H1 (cell line): ENCODE measurements around the gene KIF25. TPM values are rescaled to one million over a fixed set of nuclear protein-coding genes. Genes with fewer than 3 reads are reported as not detected.

Experiments used
- CTCF ChIA-PET: fragments of 300-600 bp; sonication (Branson Sonifier 250); formaldehyde crosslinking; loops from one replicate; lab custom pipeline; 2021; ENCODE audit not compliant: partially characterized antibody; lab: Charles Lee
- POLR2A ChIA-PET: fragments of 300-600 bp; sonication (Branson Sonifier 250); formaldehyde crosslinking; loops from one replicate; lab custom pipeline; 2021; ENCODE audit warnings: inconsistent platforms; ENCODE audit not compliant: partially characterized antibody; lab: Charles Lee
- DNase-seq, 2 experiments: peaks; one replicate each; pipeline versions ENCODE4 v3.0.0 to v3.0.0-alpha.2; 2010 to 2022; ENCODE audit warnings: low spot score in 2 of 2, low read depth in 1 of 2, mixed read lengths in 1 of 2
- FAIRE-seq: peaks from 2 replicates; lab custom pipeline; 2011; peaks lifted over from hg19 to GRCh38; lab: Jason Lieb, UNC
- H2AFZ ChIP-seq: 2 replicates; pipeline ENCODE4 v1.8.1; 2012; ENCODE audit warnings: low read length, inconsistent platforms
- H2AK5ac ChIP-seq: 2 replicates; pipeline ENCODE4 v1.6.1; 2013; ENCODE audit warnings: low read depth, low read length
- H2BK120ac ChIP-seq: replicated peaks from 2 replicates; pipeline ENCODE3; 2013; ENCODE audit warnings: low read depth, low read length, inconsistent platforms
- H2BK12ac ChIP-seq: 2 replicates; pipeline ENCODE4 v1.6.1; 2013; ENCODE audit warnings: low read depth, low read length
- H2BK15ac ChIP-seq: 2 replicates; pipeline ENCODE4 v1.6.1; 2013; ENCODE audit warnings: low read length
- H2BK20ac ChIP-seq: 2 replicates; pipeline ENCODE4 v1.6.1; 2013; ENCODE audit warnings: low read length
- H2BK5ac ChIP-seq: 2 replicates; pipeline ENCODE4 v1.6.1; 2013; ENCODE audit warnings: low read depth, low read length
- H3K14ac ChIP-seq: 2 replicates; pipeline ENCODE4 v1.6.1; 2013; ENCODE audit warnings: inconsistent platforms; ENCODE audit not compliant: insufficient read length
- H3K18ac ChIP-seq: 2 replicates; pipeline ENCODE4 v1.6.1; 2013; ENCODE audit warnings: low read length; ENCODE audit errors: extremely low read depth
- H3K23ac ChIP-seq: 2 replicates; pipeline ENCODE4 v1.6.1; 2013; ENCODE audit warnings: inconsistent platforms; ENCODE audit not compliant: insufficient read length
- H3K23me2 ChIP-seq: 2 replicates; pipeline ENCODE4 v1.6.1; 2013; ENCODE audit warnings: low read depth, low read length
- H3K27ac ChIP-seq: 2 replicates; pipeline ENCODE4 v1.6.1; 2011; ENCODE audit warnings: low read depth, low read length, inconsistent platforms
- H3K27me3 ChIP-seq, 4 experiments: replicated peaks in 1 of 4; 1 replicate in 1 of 4; 2 replicates in 3 of 4; pipeline versions ENCODE4 v1.6.1 to v1.8.1; 2011 to 2013; ENCODE audit warnings: low read length in 3 of 4, mild to moderate bottlenecking in 3 of 4, inconsistent platforms in 2 of 4, mixed read lengths in 2 of 4, moderate library complexity in 1 of 4; ENCODE audit not compliant: control insufficient read depth in 3 of 4, insufficient read depth in 3 of 4; ENCODE audit errors: extremely low read depth in 1 of 4
- H3K36me3 ChIP-seq, 4 experiments: 2 replicates each; pipeline versions ENCODE4 v1.6.1 to v1.8.1; 2011 to 2013; ENCODE audit warnings: mild to moderate bottlenecking in 4 of 4, low read length in 3 of 4, moderate library complexity in 2 of 4, control low read depth in 1 of 4, inconsistent platforms in 1 of 4; ENCODE audit not compliant: insufficient read depth in 4 of 4, control insufficient read depth in 2 of 4
- H3K4ac ChIP-seq: replicated peaks from 2 replicates; pipeline ENCODE3; 2013; ENCODE audit warnings: low read length, low read depth, mixed read lengths, inconsistent platforms; ENCODE audit not compliant: insufficient read length
- H3K4me1 ChIP-seq, 4 experiments: replicated peaks in 1 of 4; 1 replicate in 1 of 4; 2 replicates in 3 of 4; pipeline versions ENCODE4 v1.6.1 to v1.8.1; 2011 to 2013; ENCODE audit warnings: low read length in 3 of 4, inconsistent platforms in 2 of 4, mixed read lengths in 1 of 4; ENCODE audit not compliant: insufficient read depth in 4 of 4, control insufficient read depth in 3 of 4
- H3K4me2 ChIP-seq, 2 experiments: 2 replicates each; pipeline versions ENCODE4 v1.6.1 to v1.8.1; 2011 to 2013; ENCODE audit warnings: low read depth in 2 of 2, low read length in 2 of 2, control low read depth in 1 of 2, inconsistent platforms in 1 of 2, mild to moderate bottlenecking in 1 of 2; ENCODE audit not compliant: insufficient read depth in 1 of 2
- H3K4me3 ChIP-seq, 4 experiments: fragments of 200-600, 300-600 bp in 1 of 4; sonication (generic), shearing (Covaris generic), sonication (Bioruptor Twin) in 1 of 4; 2 replicates each; pipeline versions ENCODE4 v1.5.1 to v1.8.1; 2011 to 2016; ENCODE audit warnings: low read length in 4 of 4, low read depth in 3 of 4, control low read depth in 2 of 4, inconsistent platforms in 2 of 4, mild to moderate bottlenecking in 2 of 4, mixed read lengths in 1 of 4, moderate library complexity in 1 of 4; ENCODE audit not compliant: insufficient read depth in 2 of 4; ENCODE audit errors: extremely low read depth in 1 of 4
- H3K56ac ChIP-seq: replicated peaks from 2 replicates; pipeline ENCODE3; 2013; ENCODE audit warnings: low read depth, mild to moderate bottlenecking, mixed read lengths, low read length, inconsistent platforms; ENCODE audit not compliant: insufficient read length
- H3K79me1 ChIP-seq: 2 replicates; pipeline ENCODE4 v1.6.1; 2013; ENCODE audit warnings: low read depth, low read length, control low read depth
- H3K79me2 ChIP-seq, 2 experiments: 2 replicates each; pipeline versions ENCODE4 v1.6.1 to v1.8.1; 2012 to 2013; ENCODE audit warnings: low read length in 2 of 2, mild to moderate bottlenecking in 2 of 2, inconsistent platforms in 1 of 2; ENCODE audit not compliant: insufficient read depth in 2 of 2, control insufficient read depth in 1 of 2
- H3K9ac ChIP-seq, 4 experiments: replicated peaks in 1 of 4; 1 replicate in 1 of 4; 2 replicates in 3 of 4; pipeline versions ENCODE4 v1.6.1 to v1.8.1; 2011 to 2013; ENCODE audit warnings: low read depth in 3 of 4, low read length in 3 of 4, control low read depth in 2 of 4, mild to moderate bottlenecking in 2 of 4, moderate library complexity in 2 of 4, inconsistent platforms in 1 of 4; ENCODE audit errors: extremely low read depth in 1 of 4
- H3K9me3 ChIP-seq, 2 experiments: 2 replicates each; pipeline versions ENCODE4 v1.6.1 to v1.8.1; 2012 to 2013; ENCODE audit warnings: mild to moderate bottlenecking in 2 of 2, moderate library complexity in 2 of 2, control low read depth in 1 of 2, inconsistent platforms in 1 of 2, low read depth in 1 of 2, low read length in 1 of 2, mixed read lengths in 1 of 2; ENCODE audit not compliant: insufficient read depth in 2 of 2
- H4K20me1 ChIP-seq, 2 experiments: replicated peaks in 1 of 2; 2 replicates each; pipeline versions ENCODE3 to v1.8.1; 2011 to 2013; ENCODE audit warnings: inconsistent platforms in 2 of 2, low read length in 2 of 2, mild to moderate bottlenecking in 1 of 2; ENCODE audit not compliant: insufficient read depth in 2 of 2, control insufficient read depth in 1 of 2
- H4K5ac ChIP-seq: 2 replicates; pipeline ENCODE4 v1.6.1; 2013; ENCODE audit warnings: low read length, low read depth, mixed read lengths, inconsistent platforms; ENCODE audit not compliant: insufficient read length
- H4K8ac ChIP-seq: 2 replicates; pipeline ENCODE4 v1.8.0; 2013; ENCODE audit warnings: mild to moderate bottlenecking, moderate library complexity, low read length, inconsistent platforms; ENCODE audit not compliant: insufficient read depth; ENCODE audit errors: extremely low read depth
- H4K91ac ChIP-seq: replicated peaks from 2 replicates; pipeline ENCODE3; 2013; ENCODE audit warnings: low read length, mixed read lengths, inconsistent platforms; ENCODE audit not compliant: insufficient read length
- CEBPB ChIP-seq: IDR thresholded peaks from 2 replicates; pipeline ENCODE4 v1.6.1; 2012; ENCODE audit warnings: low read depth, low read length
- JUND ChIP-seq: IDR thresholded peaks from 2 replicates; pipeline ENCODE4 v1.6.1; 2011; ENCODE audit warnings: mild to moderate bottlenecking, improper control_type of control experiment, low read length
- RAD21 ChIP-seq, 2 experiments: IDR thresholded peaks in 1 of 2; conservative IDR thresholded peaks in 1 of 2; 2 replicates each; pipeline ENCODE4 v1.6.1; 2011; ENCODE audit warnings: low read depth in 2 of 2, low read length in 2 of 2, improper control_type of control experiment in 1 of 2, inconsistent platforms in 1 of 2, mild to moderate bottlenecking in 1 of 2, moderate library complexity in 1 of 2
- SAP30 ChIP-seq: fragments of 300-600 bp; sonication (generic); IDR thresholded peaks from 2 replicates; pipeline ENCODE4 v1.7.1; 2012; ENCODE audit warnings: low read length, moderate library complexity, mild to moderate bottlenecking, inconsistent platforms; ENCODE audit not compliant: insufficient read depth, insufficient replicate concordance
- TCF12 ChIP-seq: IDR thresholded peaks from 2 replicates; pipeline ENCODE4 v1.6.1; 2011; ENCODE audit warnings: low read depth, mild to moderate bottlenecking, low read length
- YY1 ChIP-seq: IDR thresholded peaks from 2 replicates; pipeline ENCODE4 v1.6.1; 2011; ENCODE audit warnings: low read depth, mild to moderate bottlenecking, low read length
- WGBS, 2 experiments: shearing (Covaris generic) in 1 of 2; methylation state at CpG; one replicate each; pipeline versions ENCODE4 v1.1.6 to v1.1.7; 2013 to 2015; ENCODE audit warnings: low lambda C conversion rate in 2 of 2, mixed read lengths in 2 of 2, inconsistent platforms in 1 of 2, low coverage in 1 of 2, missing lambda C conversion rate in 1 of 2; ENCODE audit not compliant: insufficient replicate concordance in 2 of 2, insufficient coverage in 1 of 2, insufficient read length in 1 of 2; ENCODE audit errors: extremely low coverage in 1 of 2, missing lambda C conversion rate in 1 of 2; 5-methylcytosine and 5-hydroxymethylcytosine counted together
- polyA plus RNA-seq, 7 experiments: library from polyadenylated mRNA; depleted of rRNA in 3 of 7; stranded (reverse) in 5 of 7; unstranded in 2 of 7; fragments of >200 nt in 5 of 7; fragments of 200-250 nt in 2 of 7; gene quantifications; 1 replicate in 5 of 7; 2 replicates in 1 of 7; 4 replicates in 1 of 7; pipeline versions ENCODE4 v1.2.1 to v1.2.3, GENCODE V29; 2011 to 2013; ENCODE audit warnings: missing spikeins in 2 of 7, mixed read lengths in 2 of 7
- total RNA-seq: library from RNA; stranded (reverse); fragmentation: NEBNext Ultra II Directional; extraction: Animal tissue kit (Norgen Biotek cat#: 25700); gene quantifications from 2 replicates; pipeline ENCODE4 v1.2.1, GENCODE V29; 2021
- TF ChIP-seq, protein P1 (sequence below), 3 experiments: IDR thresholded peaks; 1 replicate in 2 of 3; 2 replicates in 1 of 3; pipeline versions ENCODE4 v1.5.1 to v1.6.1; 2011; ENCODE audit warnings: low read length in 3 of 3, mild to moderate bottlenecking in 3 of 3, inconsistent platforms in 2 of 3, low read depth in 1 of 3, moderate library complexity in 1 of 3; ENCODE audit not compliant: insufficient read depth in 1 of 3; ENCODE audit errors: control extremely low read depth in 1 of 3

KIF25 gene
- total and polyA plus RNA-seq, 2 of the 8 experiments (the other 6 are each of a cell fraction or from before 2014, with no cell fraction given), result 1.5 to 2.0 TPM

DNA sequence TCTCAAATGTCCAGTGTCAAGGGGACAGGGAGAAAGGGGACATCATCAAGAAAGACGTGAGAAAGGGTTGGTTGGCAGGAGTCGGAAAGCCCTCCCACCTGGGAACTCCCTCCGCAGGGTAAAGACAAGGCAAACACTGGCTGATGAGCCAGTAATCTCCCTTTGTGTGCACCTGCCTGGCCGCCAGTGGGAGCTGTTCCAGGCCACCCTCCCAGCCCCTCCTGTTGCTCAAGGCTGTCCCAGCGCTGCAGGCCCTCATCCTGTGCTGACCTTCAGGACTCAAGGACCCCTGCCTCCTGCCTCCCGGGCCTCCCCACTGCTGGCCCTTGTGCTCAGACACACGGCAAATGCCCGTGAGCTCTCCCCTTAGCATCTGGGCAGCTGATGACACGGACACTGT is 74.1 kb downstream of the KIF25 start:
- CTCF ChIA-PET, result interaction anchor here (0.5 to 4.2 kb wide), 23 partner anchors 9 to 573 kb away, joined by 3 to 38 read pairs (median 4); no protein-coding TSS in a partner anchor

More for the DNA sequence above, 74.1 kb downstream of the KIF25 start:
- peaks cover 0 to 6% of the 10 kb centered on the region in 2 experiments for H4K20me1 ChIP-seq
- no peaks in the 10 kb centered on the region for H3K27me3 ChIP-seq
- H3K9me3 ChIP-seq, result no peaks in the 10 kb centered on the region
- no peak overlapping the region for H3K4me3 ChIP-seq
- POLR2A ChIA-PET, result no interaction called here
- no peak overlapping the region for H3K27ac ChIP-seq
- no peak overlapping the region for H2BK5ac ChIP-seq
- H3K56ac ChIP-seq, result no peak overlapping the region
- no peak overlapping the region for H3K14ac ChIP-seq
- no peak overlapping the region for H2BK120ac ChIP-seq
- H4K5ac ChIP-seq, result no peak overlapping the region
- no peak overlapping the region; a peak in 1 of 7 replicates for H3K9ac ChIP-seq
- peak overlapping the region; percentile 38; the same call in 1 of the 2 replicates for H3K18ac ChIP-seq
- H3K79me1 ChIP-seq, result no peaks in the 10 kb centered on the region
- no peaks in the 10 kb centered on the region; the same call in 1 of the 2 replicates for H3K23me2 ChIP-seq
- H3K23ac ChIP-seq, result no peak overlapping the region
- H2AK5ac ChIP-seq, result no peak overlapping the region
- H2BK12ac ChIP-seq, result no peak overlapping the region
- H3K36me3 ChIP-seq, result no peaks in the 10 kb centered on the region; a peak in 1 of 8 replicates
- no peaks in the 10 kb centered on the region for H3K79me2 ChIP-seq
- peak in 1 of 2 experiments; percentile 74 for DNase-seq
- 52% methylated on average over 9 of the region's 9 CpGs; no CpG with 5 or more reads in 1 of the 2 experiments for WGBS, 2 experiments
- H3K4me2 ChIP-seq, result no peak overlapping the region
- no peak overlapping the region for H2BK15ac ChIP-seq
- no peak overlapping the region for H2BK20ac ChIP-seq
- peak; percentile 82 for FAIRE-seq
- H4K91ac ChIP-seq, result no peak overlapping the region
- H3K4ac ChIP-seq, result no peak overlapping the region
- 0 out of 2 replicates have a peak overlapping the region, but pooled peaks have one; percentile 52 for H2AFZ ChIP-seq
- TF ChIP-seq TCF12 (0 out of 2 replicates have a peak, but pooled peaks have one; percentile 33), RAD21 (IDR thresholded peaks at IDR 0.05 in 1 of 2, conservative IDR thresholded peaks at IDR 0.05 in 1 of 2; ENCODE audit: low read depth in 2 of 2, low read length in 2 of 2) (peak; percentile 51 to 68), CEBPB (peak; percentile 44; the same call in 1 of the 2 replicates), JUND (0 out of 2 replicates have a peak, but pooled peaks have one; percentile 35), SAP30 (no peak), YY1 (no peak)
- TF ChIP-seq, protein P1, sequence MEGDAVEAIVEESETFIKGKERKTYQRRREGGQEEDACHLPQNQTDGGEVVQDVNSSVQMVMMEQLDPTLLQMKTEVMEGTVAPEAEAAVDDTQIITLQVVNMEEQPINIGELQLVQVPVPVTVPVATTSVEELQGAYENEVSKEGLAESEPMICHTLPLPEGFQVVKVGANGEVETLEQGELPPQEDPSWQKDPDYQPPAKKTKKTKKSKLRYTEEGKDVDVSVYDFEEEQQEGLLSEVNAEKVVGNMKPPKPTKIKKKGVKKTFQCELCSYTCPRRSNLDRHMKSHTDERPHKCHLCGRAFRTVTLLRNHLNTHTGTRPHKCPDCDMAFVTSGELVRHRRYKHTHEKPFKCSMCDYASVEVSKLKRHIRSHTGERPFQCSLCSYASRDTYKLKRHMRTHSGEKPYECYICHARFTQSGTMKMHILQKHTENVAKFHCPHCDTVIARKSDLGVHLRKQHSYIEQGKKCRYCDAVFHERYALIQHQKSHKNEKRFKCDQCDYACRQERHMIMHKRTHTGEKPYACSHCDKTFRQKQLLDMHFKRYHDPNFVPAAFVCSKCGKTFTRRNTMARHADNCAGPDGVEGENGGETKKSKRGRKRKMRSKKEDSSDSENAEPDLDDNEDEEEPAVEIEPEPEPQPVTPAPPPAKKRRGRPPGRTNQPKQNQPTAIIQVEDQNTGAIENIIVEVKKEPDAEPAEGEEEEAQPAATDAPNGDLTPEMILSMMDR (IDR thresholded peaks at IDR 0.05; ENCODE audit: control extremely low read depth in 1 of 3, insufficient read depth in 1 of 3, low read depth in 1 of 3, low read length in 3 of 3), result peak; percentile 82 to 92 (median 89)
- H4K8ac ChIP-seq, result no peak overlapping the region
- H3K4me1 ChIP-seq, result peaks cover 0 to 6% (median 1%) of the 10 kb centered on the region in 4 experiments; a peak in 2 of 7 replicates
